Ecto neural progenitor cell (in vitro differentiated cells): ENCODE results near the gene EFL1.
"Not testable (repeated sequence)": the region's sequence is repeated elsewhere in the genome, so short reads cannot be mapped to it uniquely, and the experiment has no call there.

Source experiments
- DNase-seq: peaks from one replicate; pipeline ENCODE4 v3.0.0-alpha.2; 2018; ENCODE audit warnings: low spot score

The EFL1 gene

DNA sequence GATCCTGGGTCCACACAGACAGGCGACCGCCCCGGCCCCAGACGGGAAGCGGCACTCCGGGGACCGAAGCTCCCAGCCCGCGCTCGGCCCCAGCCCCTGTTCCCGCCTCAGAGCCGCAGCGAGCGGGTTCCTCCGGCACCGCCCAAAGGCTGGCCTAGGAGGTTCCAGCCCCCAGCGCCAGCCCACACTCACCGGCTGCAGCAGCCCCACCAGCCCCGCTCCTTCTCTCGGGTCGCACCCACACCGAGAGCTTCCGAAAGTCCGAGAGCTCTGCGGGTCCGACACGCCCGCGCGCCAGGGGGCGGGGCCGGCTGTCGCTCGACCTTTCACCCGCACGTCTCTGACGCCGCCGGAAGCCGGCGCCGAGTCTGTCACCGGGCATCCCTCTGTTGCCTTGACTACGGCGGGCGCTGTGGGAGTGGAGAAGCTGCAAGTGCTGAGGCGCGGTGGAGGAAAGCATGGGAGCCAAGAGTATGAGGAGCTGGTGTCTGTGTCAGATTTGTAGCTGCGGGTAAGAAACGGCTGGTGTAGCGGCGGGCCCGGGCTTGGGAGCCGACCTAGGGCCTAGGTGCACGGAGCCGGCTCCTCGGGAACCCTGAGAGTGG, at the start of gene EFL1, which contains the start of gene SAXO2:
EFL1 (minus strand) TSS at position 313 of the 605 bp plus-strand sequence. CDS start 956 bp downstream, outside the sequence.
SAXO2 (plus strand) TSS at position 397 of the 605 bp plus-strand sequence; CDS start at position 459, 62 bp downstream.
- DNase-seq, result peak; percentile 95

DNA sequence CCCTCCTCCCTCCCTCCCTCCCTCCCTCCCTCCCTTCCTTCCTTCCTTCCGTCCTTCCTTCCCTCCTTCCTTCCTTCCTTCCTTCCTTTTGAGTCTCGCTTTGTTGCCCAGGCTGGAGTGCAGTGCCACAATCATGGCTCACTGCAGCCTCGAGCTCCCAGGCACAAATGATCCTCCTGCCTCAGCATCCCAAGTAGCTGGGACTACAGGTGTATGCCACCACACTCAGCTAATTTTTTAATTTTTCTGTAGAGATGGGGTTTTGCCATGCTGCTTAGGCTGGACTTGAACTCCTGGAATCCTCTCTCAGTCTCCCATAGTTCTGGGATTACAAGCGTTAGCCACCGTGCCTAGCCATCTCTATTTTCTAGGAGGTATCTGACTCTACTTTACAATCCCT, 48.8 kb upstream of the EFL1 start:
- DNase-seq, result not testable (repeated sequence)

- no peak for DNase-seq
These were observed 47.3 kb upstream of the EFL1 start for GRCh38 chr15:82309802-82310201.

DNA sequence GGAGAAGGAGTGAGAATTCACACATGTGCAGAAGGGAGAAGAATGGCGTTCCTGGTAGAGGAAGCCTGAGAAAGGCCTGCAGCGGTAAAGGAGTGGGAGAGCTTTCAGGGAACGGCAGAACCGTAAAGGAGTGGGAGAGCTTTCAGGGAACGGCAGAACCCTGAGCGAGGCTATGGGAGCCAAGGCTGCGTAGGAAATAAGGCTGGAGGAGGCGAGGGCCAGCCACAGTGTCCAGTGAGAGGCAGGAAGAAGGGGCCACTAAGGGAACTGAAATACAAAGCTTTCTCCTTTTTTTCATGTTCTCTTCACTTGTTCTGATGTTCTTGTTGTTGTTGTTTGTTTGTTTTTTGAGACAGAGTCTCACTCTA, 45.2 kb upstream of the EFL1 start:
- no peak for DNase-seq

DNA sequence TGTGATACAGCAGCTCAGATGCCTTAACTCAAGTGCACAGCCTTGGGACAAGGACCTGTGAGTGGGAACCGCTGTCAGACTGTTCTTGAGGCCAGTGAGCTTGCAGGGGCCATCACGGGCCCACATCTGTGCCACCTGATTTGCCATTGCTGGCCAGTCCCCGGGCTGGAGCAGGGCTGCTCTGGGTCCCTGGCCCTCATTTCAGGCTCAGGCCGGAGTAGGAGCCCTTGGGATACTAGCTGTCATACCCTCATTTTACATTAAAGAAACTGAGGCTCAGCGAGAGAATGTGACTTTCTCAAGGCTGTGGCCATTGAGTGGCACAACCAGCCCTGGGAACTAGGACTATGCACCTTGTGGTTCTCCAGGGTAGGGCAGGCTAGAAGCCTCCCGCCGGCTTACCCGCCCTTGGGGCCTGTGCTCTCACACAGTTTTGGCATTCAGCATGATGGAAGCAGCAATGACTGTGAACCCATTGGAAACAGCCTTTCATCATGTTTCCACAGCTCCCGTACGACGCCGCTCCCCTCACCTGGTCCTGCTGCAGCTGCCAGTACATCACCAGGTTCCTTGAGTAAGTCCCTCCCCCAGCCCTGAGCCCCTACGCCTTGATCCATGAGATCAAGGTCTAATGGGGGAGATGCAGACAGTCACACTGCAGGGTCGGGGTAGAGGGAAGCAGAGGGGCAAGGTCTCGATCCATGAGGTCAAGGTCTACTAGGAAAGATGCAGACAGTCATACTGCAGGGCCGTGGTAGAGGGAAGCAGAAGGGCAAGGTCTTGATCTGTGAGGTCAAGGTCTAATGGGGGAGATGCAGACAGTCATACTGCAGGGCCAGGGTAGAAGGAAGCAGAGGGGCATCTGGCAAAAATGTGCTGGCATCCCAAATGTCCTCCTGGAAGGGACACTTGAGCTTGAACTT, 44.5 kb upstream of the EFL1 start:
- DNase-seq, result no peak

DNA sequence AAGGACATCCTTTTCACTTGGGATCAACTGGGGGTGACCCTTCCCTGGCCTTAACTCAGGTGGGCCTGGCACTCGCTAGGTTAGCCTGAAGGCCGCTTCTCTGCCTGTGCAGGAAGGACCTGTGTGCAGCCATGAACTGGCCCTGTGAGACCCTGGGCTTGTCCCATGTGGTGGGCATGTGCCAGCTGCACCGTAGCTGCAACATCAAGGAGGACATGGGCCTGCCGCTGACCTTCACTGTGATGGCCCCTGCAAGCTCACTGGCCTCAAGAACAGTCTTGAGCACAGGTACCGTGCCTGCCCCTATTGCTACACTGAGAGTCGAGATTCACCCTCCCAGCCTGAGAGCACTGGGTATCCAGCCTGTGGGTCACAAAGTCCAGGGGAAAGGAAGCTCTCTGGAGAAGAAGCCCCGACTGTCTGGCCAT, 43.1 kb upstream of the EFL1 start:
- no peak for DNase-seq

DNA sequence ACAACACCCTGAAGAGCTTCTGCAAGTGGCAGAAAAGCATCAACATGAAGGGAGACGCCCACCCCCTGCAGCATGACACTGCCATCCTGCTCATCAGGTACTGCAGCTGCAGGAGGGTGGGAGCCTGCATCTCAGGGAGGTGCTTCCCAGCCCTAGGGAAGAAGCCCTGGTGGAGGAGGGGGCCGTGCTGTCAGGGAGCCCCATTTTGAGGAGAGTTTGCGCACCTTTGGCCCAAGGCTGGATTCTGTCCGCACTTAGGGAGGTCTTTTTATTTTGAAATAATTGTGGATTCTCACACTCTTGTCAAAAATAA, 42.2 kb upstream of the EFL1 start:
- no peak for DNase-seq

DNA sequence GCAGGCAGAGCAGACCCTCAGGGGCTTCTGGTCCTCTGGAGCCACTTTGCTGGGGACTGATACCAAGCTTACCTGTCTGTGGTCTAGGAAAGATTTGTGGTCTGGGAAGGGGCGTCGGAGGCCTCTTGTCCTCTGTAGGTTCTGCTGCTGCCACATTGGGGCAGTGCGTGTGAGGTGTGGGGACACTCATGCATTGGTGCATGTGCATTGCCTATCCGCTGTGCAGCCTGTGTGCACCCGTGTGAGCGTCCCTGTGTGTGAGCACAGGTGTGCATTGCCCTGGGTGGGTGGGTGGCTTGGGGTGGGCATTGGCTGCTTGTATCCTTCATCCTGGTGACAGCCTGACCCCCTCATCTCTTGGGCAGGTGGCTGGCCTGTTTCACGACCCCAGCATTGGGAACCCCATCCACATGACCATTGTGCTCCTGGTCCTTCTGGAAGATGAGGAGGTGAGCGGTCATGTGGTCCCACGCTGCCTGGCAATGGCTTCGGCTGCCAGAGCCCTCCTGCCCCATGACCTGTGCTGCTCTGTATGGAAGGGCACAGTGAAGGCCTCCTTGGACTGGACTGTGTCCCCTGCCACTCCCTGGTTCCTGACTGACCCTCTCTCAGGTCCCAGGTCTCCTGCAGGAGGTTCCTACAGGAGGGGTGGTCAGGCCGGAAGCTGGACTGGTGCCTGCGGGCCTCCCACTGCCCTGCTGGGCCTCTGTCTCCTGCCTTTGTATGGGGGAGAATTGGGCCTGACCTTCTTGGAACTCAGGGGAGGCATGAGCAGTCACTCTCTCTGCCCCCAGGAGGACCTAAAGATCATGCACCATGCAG, 41.6 kb upstream of the EFL1 start:
- DNase-seq, result no peak

GRCh38 chr15:82301296-82302016, 38.9 kb upstream of the EFL1 start:
- no peak for DNase-seq

DNA sequence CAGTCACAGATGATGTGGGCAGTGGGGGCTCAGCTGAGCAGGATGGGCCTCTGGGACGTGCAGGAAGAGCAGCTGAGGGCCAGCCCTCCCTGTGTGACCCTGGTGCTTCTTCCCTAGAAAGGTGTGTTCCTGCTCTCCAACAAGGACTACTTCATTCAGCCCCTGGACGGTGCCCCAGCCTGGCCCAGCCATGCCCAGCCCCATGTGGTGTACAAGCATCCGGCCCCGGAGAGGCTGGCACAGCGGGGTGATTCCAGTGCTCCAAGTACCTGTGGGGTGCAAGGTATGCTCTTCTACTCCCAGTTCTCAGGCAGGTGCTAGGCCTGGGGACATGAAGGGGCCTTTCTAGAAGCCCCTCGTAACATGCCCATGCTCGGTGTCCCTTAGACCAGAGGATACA, 38.3 kb upstream of the EFL1 start:
- no peak for DNase-seq

GRCh38 chr15:82300326-82300725, 37.8 kb upstream of the EFL1 start:
- DNase-seq, result not testable (repeated sequence)

GRCh38 chr15:82299511-82299914, 37.0 kb upstream of the EFL1 start:
- not testable (repeated sequence) for DNase-seq

GRCh38 chr15:82298520-82298919, 36.0 kb upstream of the EFL1 start:
- DNase-seq, result no peak

GRCh38 chr15:82298032-82298431, 35.5 kb upstream of the EFL1 start:
- DNase-seq, result no peak

GRCh38 chr15:82297546-82297945, 35.0 kb upstream of the EFL1 start:
- DNase-seq, result no peak

DNA sequence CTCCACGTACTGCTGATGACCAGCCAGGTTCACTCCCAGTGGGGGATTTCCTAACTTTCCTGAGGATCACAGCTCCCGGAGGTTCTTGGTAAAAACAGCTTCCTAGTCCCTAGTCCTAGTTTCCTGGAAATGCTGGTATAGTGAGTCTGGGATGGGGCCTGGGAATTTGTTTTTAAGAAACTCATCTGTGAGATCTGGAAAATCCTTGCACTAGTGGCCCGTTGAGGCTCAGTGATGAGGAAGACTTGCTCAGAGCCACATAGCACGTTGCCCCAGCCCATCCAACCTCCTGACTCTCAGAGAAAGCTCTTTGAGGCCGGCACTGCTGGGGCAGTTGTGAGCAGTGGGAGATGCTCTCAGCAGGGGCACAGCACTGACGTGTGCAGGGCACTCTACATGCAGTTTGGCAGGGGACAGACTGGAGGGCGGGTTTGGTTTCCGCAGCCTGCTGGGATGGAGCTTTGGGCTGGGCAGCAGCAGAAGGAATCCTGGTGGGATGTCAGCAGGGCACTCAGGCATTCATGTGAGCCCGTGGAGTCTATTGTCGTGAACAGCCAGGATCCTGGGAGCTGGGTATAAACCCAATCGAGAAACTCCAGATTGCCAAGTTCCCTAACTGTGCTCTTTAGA, 31.6 kb upstream of the EFL1 start:
- no peak for DNase-seq

- DNase-seq, result no peak
These were observed 29.7 kb upstream of the EFL1 start for GRCh38 chr15:82292271-82292670.

DNA sequence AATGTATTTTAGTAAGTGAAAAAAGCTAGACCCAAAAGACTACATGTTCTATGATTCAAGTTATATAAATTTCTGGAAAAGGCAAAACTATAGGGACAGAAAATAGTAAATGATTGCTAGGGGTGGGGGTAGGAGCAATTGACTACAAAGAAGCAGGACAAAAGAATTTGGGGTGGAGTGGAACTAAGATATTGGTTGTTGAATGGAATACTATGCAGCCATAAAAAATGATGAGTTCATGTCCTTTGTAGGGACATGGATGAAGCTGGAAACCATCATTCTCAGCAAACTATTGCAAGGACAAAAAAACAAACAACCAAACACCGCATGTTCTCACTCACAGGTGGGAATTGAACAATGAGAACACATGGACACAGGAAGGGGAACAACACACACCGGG, 25.7 kb upstream of the EFL1 start:
- DNase-seq, result not testable (repeated sequence)

DNA sequence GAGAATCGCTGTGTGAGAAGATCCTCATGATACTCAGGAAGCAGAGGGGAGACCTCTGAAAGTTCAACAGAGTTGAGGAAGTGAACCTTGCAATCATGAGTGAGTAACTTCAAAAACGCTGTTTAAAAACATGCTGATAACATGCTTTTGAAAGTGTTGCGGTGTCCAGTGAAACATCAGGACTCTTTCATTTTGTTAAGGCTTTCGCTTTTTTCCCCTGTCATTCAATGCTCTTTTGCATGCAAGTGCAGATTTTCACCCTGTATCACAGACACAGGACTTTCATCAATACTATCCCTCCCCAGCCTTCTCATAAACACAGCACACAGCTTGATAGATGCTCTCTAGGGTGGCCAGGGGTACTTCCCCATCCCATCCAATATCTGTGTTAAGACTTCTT, 23.9 kb upstream of the EFL1 start:
- DNase-seq, result not testable (repeated sequence)

DNA sequence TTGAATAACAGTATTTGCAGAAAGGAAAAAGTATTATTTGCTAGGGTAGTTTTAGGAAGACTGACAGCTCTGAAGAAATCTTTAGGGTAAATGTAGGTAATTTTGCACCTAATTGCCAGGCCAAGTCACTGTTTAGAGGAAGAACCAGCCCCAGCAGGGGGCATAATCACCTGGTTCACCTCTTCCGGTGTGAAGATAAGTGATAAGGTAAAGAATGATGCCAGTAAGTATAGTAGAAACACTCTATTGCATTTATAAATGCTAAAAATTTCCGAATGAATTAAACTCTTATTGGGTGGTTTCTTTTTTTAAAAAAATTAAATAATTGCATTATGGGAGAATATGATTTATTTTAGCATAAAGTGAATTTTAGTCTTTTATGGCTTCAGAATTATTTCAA, 21.8 kb upstream of the EFL1 start:
- not testable (repeated sequence) for DNase-seq

DNA sequence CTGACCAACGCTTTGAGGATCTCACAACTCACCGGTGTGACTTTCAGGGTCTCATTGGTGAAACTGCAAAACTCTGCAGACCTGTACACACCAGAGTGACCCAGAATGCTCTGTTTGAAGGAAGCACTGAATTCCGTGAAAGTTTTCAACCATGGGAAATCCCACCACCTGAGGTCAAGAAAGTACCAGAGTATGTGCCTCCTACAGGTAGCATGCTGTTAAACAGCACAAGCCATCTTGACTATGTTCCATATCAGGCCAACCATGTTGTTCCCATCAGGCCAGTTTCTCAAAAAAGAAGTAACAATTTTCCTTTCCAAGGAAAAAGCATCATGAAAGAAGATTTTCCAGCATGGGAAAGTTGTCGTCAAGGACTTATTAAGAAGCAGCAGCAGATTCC, 19.9 kb upstream of the EFL1 start:
- not testable (repeated sequence) for DNase-seq
